ENCODE measurements around the gene RCAN2.

RCAN2 gene

GRCh38 chr6:46291275-46291633, 200.0 kb downstream of the RCAN2 start:
- Histone ChIP-seq H3K4me2 (ENCODE audit: low read depth, low read length) (no peak overlapping the region), H4K20me1 (ENCODE audit: insufficient read depth, low read length) (no peaks in the 10 kb centered on the region), H3K79me2 (ENCODE audit: low read length) (no peaks in the 10 kb centered on the region), H3F3A (ENCODE audit: insufficient read depth, low read length) (no peaks in the 10 kb centered on the region), H3K27me3 (replicated peaks; ENCODE audit: insufficient read depth, low read length) (no peaks in the 10 kb centered on the region), H3K4me3 (ENCODE audit: low read length) (no peak overlapping the region), H3K9ac (ENCODE audit: low read length) (no peak overlapping the region), H3K4me1 (ENCODE audit: low read length) (peaks cover 6% of the 10 kb centered on the region; the same call in 1 of the 2 replicates), H3K36me3 (replicated peaks; ENCODE audit: insufficient read depth, low read length) (no peaks in the 10 kb centered on the region), H2AFZ (ENCODE audit: low read length) (no peak overlapping the region), H3K9me3 (replicated peaks; ENCODE audit: insufficient read depth, low read length) (no peaks in the 10 kb centered on the region), H3K9me2 (replicated peaks; ENCODE audit: insufficient read depth, low read length) (no peaks in the 10 kb centered on the region), H3K27ac (ENCODE audit: low read length) (no peak overlapping the region)
- TF ChIP-seq EZH2 (optimal IDR thresholded peaks at IDR 0.05; ENCODE audit: low read depth, low read length) (no peak), EZH2phosphoT487 (IDR thresholded peaks at IDR 0.05; ENCODE audit: low read length) (no peak)
- TF ChIP-seq, protein P1, sequence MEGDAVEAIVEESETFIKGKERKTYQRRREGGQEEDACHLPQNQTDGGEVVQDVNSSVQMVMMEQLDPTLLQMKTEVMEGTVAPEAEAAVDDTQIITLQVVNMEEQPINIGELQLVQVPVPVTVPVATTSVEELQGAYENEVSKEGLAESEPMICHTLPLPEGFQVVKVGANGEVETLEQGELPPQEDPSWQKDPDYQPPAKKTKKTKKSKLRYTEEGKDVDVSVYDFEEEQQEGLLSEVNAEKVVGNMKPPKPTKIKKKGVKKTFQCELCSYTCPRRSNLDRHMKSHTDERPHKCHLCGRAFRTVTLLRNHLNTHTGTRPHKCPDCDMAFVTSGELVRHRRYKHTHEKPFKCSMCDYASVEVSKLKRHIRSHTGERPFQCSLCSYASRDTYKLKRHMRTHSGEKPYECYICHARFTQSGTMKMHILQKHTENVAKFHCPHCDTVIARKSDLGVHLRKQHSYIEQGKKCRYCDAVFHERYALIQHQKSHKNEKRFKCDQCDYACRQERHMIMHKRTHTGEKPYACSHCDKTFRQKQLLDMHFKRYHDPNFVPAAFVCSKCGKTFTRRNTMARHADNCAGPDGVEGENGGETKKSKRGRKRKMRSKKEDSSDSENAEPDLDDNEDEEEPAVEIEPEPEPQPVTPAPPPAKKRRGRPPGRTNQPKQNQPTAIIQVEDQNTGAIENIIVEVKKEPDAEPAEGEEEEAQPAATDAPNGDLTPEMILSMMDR (IDR thresholded peaks at IDR 0.05; ENCODE audit: low read length), result no peak
- DNase-seq, result no peak

DNA sequence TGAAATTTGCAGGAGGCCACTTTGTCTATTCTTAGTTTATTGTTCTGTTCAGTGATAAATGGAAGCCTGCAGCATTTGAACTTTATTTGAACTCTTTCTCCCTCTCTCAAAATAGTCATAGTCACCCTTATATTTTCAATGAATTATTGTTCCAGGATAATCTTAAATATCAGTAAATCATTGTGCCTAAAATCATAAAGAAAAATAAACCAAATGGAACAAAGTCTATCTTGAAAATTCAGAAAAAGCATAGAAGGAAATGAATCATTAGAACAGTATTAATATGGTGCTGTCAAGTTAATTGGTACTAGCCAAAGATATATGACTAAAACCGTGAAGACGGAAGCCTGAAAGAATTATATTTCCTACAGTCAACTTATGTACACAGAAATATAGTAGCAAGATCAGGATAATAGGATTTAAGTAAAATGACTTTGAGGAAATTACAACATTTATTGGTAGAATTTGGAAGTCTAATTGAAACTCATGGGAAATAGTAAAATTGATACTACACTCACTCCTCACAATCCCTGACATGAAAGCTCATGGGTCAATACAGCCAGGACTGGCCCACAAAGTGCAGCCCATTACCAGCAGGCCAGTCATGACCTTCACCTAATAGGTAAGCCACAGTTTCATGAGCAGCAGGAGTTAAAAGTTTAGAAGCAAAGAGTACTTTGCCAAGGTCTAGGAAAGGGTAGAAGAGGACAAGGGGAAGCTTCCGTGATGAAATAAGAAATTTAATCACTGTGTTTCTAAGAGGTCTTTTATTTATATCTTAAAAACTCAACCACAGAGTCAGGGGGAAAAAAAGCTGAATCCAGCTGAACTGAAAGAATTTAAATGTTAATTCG, 200.6 kb downstream of the RCAN2 start:
- H3F3A ChIP-seq (ENCODE audit: insufficient read depth, low read length), result no peaks in the 10 kb centered on the region
- H3K4me1 ChIP-seq (ENCODE audit: low read length), result peaks cover 6% of the 10 kb centered on the region; the same call in 1 of the 2 replicates
- no peak overlapping the region for H2AFZ ChIP-seq (ENCODE audit: low read length)
- no peaks in the 10 kb centered on the region for H3K79me2 ChIP-seq (ENCODE audit: low read length)
- no peaks in the 10 kb centered on the region for H3K9me3 ChIP-seq (replicated peaks; ENCODE audit: insufficient read depth, low read length)
- H3K27me3 ChIP-seq (replicated peaks; ENCODE audit: insufficient read depth, low read length), result no peaks in the 10 kb centered on the region
- no peak overlapping the region for H3K9ac ChIP-seq (ENCODE audit: low read length)
- H3K4me2 ChIP-seq (ENCODE audit: low read depth, low read length), result no peak overlapping the region
- H4K20me1 ChIP-seq (ENCODE audit: insufficient read depth, low read length), result no peaks in the 10 kb centered on the region
- H3K27ac ChIP-seq (ENCODE audit: low read length), result no peak overlapping the region
- no peak for TF ChIP-seq EZH2 (optimal IDR thresholded peaks at IDR 0.05; ENCODE audit: low read depth, low read length)
- TF ChIP-seq, protein P1 (IDR thresholded peaks at IDR 0.05; ENCODE audit: low read length), result no peak
- TF ChIP-seq EZH2phosphoT487 (IDR thresholded peaks at IDR 0.05; ENCODE audit: low read length), result no peak
- H3K36me3 ChIP-seq (replicated peaks; ENCODE audit: insufficient read depth, low read length), result no peaks in the 10 kb centered on the region
- H3K9me2 ChIP-seq (replicated peaks; ENCODE audit: insufficient read depth, low read length), result no peaks in the 10 kb centered on the region
- H3K4me3 ChIP-seq (ENCODE audit: low read length), result no peak overlapping the region
- DNase-seq, result no peak

GRCh38 chr6:46289898-46290297, 201.4 kb downstream of the RCAN2 start:
- Histone ChIP-seq H4K20me1 (ENCODE audit: insufficient read depth, low read length) (no peaks in the 10 kb centered on the region), H3K4me2 (ENCODE audit: low read depth, low read length) (no peak overlapping the region), H3K4me1 (ENCODE audit: low read length) (peaks cover 6% of the 10 kb centered on the region; the same call in 1 of the 2 replicates), H3K9me2 (replicated peaks; ENCODE audit: insufficient read depth, low read length) (no peaks in the 10 kb centered on the region), H2AFZ (ENCODE audit: low read length) (no peak overlapping the region), H3K4me3 (ENCODE audit: low read length) (no peak overlapping the region), H3K36me3 (replicated peaks; ENCODE audit: insufficient read depth, low read length) (no peaks in the 10 kb centered on the region), H3K27ac (ENCODE audit: low read length) (no peak overlapping the region), H3K79me2 (ENCODE audit: low read length) (no peaks in the 10 kb centered on the region), H3F3A (ENCODE audit: insufficient read depth, low read length) (no peaks in the 10 kb centered on the region), H3K9ac (ENCODE audit: low read length) (no peak overlapping the region), H3K9me3 (replicated peaks; ENCODE audit: insufficient read depth, low read length) (no peaks in the 10 kb centered on the region), H3K27me3 (replicated peaks; ENCODE audit: insufficient read depth, low read length) (no peaks in the 10 kb centered on the region)
- no peak for DNase-seq
- TF ChIP-seq, protein P1 (IDR thresholded peaks at IDR 0.05; ENCODE audit: low read length), result no peak
- TF ChIP-seq EZH2phosphoT487 (IDR thresholded peaks at IDR 0.05; ENCODE audit: low read length) (no peak), EZH2 (optimal IDR thresholded peaks at IDR 0.05; ENCODE audit: low read depth, low read length) (no peak)
